Hematopoietic multipotent progenitor cell treated with erythropoietin and hydrocortisone succinate and interleukin-3 and kit ligand, for 8 days (in vitro differentiated cells): Measurements from ENCODE around the gene SPPL2C.

ENCODE experiments used
- DNase-seq: peaks from one replicate; pipeline ENCODE4 v3.0.0-alpha.2; 2015

Gene SPPL2C

GRCh38 chr17:45886852-45887251, 42.2 kb downstream of the SPPL2C start:
- no peak for DNase-seq

- DNase-seq = no peak
These were observed 43.7 kb downstream of the SPPL2C start for GRCh38 chr17:45888392-45888791.

GRCh38 chr17:45889579-45889978, 44.9 kb downstream of the SPPL2C start:
- no peak for DNase-seq

DNA sequence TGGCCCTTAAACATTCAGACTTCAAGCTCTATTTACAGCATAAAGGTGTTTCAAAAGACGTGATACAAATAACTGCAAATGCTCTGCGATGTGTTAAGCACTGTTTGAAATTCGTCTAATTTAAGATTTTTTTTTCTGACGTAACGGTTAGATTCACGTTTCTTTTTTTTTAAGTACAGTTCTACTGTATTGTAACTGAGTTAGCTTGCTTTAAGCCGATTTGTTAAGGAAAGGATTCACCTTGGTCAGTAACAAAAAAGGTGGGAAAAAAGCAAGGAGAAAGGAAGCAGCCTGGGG, 49.0 kb downstream of the SPPL2C start:
- no peak for DNase-seq

DNA sequence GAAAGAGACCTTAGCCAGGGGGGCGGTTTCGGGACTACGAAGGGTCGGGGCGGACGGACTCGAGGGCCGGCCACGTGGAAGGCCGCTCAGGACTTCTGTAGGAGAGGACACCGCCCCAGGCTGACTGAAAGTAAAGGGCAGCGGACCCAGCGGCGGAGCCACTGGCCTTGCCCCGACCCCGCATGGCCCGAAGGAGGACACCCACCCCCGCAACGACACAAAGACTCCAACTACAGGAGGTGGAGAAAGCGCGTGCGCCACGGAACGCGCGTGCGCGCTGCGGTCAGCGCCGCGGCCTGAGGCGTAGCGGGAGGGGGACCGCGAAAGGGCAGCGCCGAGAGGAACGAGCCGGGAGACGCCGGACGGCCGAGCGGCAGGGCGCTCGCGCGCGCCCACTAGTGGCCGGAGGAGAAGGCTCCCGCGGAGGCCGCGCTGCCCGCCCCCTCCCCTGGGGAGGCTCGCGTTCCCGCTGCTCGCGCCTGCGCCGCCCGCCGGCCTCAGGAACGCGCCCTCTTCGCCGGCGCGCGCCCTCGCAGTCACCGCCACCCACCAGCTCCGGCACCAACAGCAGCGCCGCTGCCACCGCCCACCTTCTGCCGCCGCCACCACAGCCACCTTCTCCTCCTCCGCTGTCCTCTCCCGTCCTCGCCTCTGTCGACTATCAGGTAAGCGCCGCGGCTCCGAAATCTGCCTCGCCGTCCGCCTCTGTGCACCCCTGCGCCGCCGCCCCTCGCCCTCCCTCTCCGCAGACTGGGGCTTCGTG, 49.5 kb downstream of the SPPL2C start, which contains the start of gene MAPT:
Gene MAPT, plus strand, starts transcription at position 533 of the 763 bp plus-strand sequence. CDS start 67,784 bp downstream, outside the sequence.
- peak; percentile 84 for DNase-seq

DNA sequence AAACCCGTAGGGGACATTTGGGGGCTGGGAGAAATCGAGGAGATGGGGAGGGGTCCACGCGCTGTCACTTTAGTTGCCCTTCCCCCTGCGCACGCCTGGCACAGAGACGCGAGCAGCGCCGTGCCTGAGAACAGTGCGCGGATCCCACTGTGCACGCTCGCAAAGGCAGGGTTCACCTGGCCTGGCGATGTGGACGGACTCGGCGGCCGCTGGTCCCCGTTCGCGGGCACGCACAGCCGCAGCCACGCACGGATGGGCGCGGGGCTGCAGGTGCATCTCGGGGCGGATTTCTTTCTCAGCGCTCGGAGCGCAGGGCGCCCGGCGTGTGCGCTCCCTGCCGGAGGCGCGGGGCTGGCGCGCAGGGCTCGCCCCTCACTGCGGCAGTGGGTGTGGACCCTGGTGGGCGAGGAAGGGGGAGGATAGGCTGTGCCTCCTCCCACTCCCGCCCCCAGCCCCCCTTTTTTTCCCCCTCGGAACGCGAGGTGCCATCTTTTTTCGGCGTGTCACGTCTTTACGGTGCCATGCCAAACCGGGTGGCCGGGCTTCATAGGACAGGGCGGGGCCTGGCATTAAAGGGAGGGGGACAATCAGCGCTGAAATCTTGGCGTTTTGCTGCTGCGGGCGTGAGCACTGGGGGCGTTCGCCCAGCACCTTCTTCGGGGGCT, 50.8 kb downstream of the SPPL2C start:
- DNase-seq = no peak

DNA sequence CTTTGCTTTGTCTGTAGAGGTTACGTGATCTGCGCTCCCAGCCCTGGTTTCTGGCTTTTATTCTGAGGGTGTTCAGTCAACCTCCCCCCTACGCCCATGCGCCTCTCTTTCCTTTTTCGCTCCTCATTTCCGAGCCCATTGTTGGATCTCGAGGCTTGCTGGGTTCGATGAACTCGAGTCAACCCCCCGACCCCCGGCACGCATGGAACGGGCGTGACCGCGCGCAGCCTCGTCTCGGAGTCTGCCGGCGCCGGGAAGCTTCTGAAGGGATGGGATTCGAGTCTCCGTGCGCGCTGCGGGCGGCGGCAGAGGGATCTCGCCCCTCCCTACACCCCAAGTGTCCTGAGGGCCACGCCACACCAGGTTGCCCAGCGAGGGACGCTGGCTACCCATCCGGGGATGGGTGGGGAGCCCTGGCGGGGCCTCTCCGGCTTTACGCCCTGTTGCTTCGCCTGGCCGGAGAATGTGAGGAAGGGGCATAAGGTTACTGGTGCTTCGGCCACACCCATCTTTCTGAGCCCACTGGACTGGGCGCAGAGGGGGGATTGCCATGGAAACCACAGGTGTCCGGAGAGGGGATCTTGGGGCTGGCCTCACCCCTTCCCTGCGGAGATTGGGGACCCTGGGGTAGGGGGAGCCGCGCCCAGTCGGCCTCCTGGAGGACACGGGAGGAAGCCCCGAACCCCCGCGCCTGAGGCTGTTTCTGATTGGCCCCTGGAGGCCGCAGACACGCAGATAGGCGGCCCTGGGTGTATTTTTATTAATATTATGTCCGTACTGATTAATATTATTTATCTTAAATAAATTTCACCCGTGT, 51.5 kb downstream of the SPPL2C start:
- no peak for DNase-seq
